ENCODE results near the gene SERINC3.

Gene SERINC3

GRCh38 chr20:44461142-44461802 lies 60.6 kb downstream of the SERINC3 start:
- no peak for DNase-seq

- no peak for DNase-seq
These were observed 61.1 kb downstream of the SERINC3 start for GRCh38 chr20:44460795-44461141.

GRCh38 chr20:44459271-44459670 lies 62.6 kb downstream of the SERINC3 start:
- no peak for DNase-seq

- no peak for DNase-seq
These were observed 64.9 kb downstream of the SERINC3 start for GRCh38 chr20:44457016-44457415.

- no peak for DNase-seq
These were observed 65.3 kb downstream of the SERINC3 start for GRCh38 chr20:44456611-44457010.

- no peak for DNase-seq
These were observed 66.7 kb downstream of the SERINC3 start for GRCh38 chr20:44455126-44455525.

GRCh38 chr20:44454306-44454963 lies 67.4 kb downstream of the SERINC3 start:
- DNase-seq, result no peak

GRCh38 chr20:44450903-44451450 lies 70.9 kb downstream of the SERINC3 start:
- no peak for DNase-seq

- no peak for DNase-seq
These were observed 71.5 kb downstream of the SERINC3 start for GRCh38 chr20:44450281-44450889.

GRCh38 chr20:44449864-44450263 lies 72.0 kb downstream of the SERINC3 start:
- no peak for DNase-seq

GRCh38 chr20:44448753-44449546 lies 72.9 kb downstream of the SERINC3 start:
- DNase-seq, result no peak

- no peak for DNase-seq
These were observed 73.9 kb downstream of the SERINC3 start for GRCh38 chr20:44447827-44448419.
